HG02571 (cell line): ENCODE measurements around the gene TSPAN9.

Experiments used
- ATAC-seq: cut with Tn5 transposase; IDR thresholded peaks from one replicate; pipeline ENCODE4 v1.9.1; 2021; ENCODE audit warnings: mild to moderate bottlenecking, moderate library complexity; ENCODE audit not compliant: unreplicated experiment

TSPAN9 gene, protein sequence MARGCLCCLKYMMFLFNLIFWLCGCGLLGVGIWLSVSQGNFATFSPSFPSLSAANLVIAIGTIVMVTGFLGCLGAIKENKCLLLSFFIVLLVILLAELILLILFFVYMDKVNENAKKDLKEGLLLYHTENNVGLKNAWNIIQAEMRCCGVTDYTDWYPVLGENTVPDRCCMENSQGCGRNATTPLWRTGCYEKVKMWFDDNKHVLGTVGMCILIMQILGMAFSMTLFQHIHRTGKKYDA

DNA sequence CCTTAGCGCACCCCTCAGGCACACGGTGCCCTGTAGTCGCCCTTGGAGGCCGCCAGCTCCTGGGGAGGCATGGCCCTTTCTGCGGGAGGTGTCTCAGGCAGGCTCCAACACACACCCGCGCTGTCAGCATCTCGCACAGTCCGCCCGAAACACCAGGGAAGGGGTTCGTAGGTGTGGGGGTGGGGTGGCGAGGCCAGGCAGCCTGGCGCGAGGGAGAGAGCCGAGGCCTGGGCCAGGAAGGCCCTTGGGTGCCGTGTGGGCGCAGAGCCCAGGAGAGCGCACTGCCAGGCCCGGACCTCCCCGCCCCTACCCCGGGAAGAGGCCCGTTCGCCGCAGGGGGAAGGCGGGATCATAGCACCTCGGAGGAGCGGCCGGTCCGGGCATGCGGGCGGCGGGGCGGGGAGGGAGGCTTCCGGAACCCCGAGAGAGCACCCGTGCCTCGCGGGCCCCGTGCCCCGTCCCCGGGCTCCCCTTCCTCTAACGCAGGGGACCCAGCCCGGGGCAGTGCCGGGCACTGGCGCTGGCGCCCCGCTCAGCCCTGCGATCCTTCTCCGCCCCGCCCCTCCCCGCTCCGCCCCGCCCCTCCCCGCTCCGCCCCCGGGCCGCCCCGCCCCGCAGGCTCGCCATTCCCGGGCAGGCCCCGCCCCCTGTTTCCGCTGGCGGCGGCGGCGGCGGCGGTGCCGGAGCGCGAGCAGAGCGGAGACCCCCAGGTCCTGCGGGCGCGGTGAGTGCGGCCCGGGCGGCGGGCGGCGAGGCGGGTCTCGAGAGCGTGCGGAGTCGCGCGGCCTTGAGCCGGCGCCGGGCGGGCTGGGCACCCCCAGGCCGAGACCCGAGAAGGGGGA is at the start of gene TSPAN9:
TSS of gene TSPAN9 (plus strand) at position 650 of the 842 bp plus-strand sequence. CDS start 123,815 bp downstream, outside the sequence.
- peak; percentile 74 for ATAC-seq

DNA sequence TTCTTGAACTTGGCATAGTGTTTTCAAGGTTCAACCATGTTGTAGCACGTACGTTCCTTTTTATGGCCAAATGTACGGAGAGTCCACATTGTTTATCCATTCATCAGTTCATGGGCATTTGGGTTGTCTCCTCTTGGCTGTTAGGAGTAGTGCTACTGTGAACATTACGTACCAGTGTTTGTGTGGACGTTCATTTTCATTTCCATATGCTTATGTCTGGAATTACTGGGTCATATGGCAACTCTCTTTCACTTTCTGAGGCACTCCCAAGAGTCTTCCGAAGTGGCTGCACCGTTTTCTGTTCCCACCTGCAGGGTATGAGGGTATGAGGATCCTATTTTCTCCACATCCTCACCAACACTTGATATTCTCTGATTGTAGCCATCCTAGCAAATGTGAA is 49.1 kb upstream of the TSPAN9 start:
- no peak for ATAC-seq

GRCh38 chr12:3030821-3031429 is 46.3 kb upstream of the TSPAN9 start:
- no peak for ATAC-seq

DNA sequence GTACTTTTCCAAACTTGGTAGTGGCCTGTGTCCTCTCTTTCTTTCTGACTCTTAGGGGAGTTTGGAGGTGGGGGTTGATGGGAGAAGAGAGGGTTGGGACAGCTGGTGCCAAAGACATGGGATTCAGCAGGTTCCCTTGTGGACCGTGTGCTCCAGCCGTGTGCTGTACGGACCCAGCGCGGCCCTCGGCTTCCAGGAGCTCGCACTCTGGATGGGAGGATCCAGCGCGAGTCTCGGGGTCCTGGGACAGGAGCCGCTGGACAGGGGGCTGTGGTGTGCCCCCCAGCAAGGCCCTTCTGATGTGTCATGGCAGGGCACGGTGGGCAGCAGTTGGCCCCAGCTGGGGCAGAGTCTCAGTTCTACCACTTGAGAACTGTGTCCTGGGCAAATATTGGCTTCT is 45.0 kb upstream of the TSPAN9 start:
- ATAC-seq: no peak

DNA sequence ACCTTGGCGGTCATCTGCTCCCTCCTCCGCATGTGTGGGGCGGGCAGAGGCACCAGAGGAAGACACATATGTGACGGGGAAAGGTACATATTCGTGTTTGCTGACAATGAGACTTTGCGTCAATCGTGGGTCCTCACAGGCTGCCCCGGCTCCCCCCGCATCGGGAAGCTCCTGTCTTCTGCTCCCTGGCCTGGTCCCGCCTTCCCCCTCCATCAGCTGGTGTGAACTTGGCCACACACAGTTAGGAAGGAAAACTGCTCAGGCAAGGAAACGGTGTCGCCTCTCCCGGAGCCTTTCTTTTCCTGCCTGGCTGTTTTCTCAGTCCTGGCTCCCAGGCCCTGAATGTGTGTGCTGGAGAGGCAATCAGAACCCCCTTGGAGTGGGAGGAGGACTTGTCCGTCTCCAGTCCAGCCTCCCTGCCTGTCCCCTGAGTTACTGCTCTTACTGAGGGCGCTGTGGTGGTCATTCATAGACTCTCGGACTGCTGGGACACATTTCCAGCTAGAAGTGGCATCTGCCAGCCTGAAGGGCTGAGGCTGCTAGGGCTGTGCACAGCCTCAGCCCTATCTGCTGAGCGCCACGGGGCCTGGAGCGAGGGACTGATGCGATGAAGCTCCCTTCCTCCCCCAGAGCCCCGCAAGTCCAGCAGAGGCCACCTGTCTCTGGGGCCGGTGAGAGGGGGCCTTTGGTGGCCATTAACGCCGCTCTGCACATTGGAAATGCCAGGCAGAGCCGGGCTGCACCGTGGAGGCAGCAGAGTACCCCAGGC is 44.2 kb upstream of the TSPAN9 start:
- no peak for ATAC-seq

- no peak for ATAC-seq
Observed at GRCh38 chr12:3033539-3033867, 43.7 kb upstream of the TSPAN9 start.

- ATAC-seq: peak; percentile 50
Observed at GRCh38 chr12:3034067-3034750, 43.0 kb upstream of the TSPAN9 start.

DNA sequence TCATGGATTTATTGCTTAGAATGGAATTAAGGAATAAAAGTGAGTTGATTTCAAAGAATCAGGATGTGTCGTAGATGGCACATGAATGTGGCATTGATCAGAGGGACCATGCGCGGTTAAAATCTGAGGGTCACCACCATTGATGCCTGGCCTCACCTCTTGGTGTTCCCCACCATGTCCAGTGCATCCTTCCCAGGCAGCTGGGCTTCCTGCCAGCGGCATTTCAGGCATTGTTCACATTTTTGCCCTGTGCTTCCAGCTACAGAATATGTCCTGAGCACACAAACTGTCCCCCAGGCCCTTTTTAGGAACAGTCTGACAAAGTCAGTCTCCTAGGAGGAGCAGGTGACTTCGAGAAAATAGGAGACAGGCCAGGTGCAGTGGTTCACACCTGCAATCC is 42.0 kb upstream of the TSPAN9 start:
- ATAC-seq: no peak

GRCh38 chr12:3035815-3036702 is 41.1 kb upstream of the TSPAN9 start:
- no peak for ATAC-seq

DNA sequence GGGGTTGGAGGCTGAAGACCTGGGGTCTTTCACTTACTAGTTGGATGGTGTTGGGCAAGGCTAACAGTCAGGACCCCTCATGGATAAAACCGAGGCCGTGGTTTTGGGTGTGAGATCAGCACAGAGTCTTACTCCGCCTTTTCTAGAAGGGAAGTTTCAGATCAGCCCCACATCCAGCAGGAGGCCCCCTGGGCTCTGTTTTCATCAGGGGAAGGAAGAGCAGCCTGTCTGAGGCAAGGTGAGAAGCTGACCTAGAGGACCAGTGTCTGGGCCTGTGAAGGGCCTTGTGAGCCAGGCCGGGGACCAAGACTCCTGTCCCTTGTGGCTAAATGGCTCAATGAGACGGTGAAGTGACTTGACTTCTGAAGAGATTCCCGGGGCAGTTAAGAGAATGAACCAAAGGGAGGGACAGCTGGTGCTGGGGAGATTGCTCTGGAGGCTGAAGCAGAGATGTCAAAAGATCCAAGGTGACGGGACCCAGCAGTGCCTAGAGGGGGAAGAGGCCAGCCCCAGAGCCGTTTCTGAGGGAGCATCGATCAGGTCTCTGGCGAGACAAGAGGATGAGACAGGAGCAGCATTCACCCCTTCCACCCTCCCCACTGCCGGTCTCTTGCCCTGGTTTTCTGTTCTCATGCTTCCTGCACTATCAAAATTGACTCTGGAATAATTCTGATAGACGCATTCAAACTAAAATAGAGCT is 40.1 kb upstream of the TSPAN9 start:
- no peak for ATAC-seq

- no peak for ATAC-seq
Observed at GRCh38 chr12:3038166-3038565, 39.0 kb upstream of the TSPAN9 start.

GRCh38 chr12:3038926-3039510 is 38.2 kb upstream of the TSPAN9 start:
- no peak for ATAC-seq

- ATAC-seq: no peak
Observed at GRCh38 chr12:3040026-3040656, 37.0 kb upstream of the TSPAN9 start.

DNA sequence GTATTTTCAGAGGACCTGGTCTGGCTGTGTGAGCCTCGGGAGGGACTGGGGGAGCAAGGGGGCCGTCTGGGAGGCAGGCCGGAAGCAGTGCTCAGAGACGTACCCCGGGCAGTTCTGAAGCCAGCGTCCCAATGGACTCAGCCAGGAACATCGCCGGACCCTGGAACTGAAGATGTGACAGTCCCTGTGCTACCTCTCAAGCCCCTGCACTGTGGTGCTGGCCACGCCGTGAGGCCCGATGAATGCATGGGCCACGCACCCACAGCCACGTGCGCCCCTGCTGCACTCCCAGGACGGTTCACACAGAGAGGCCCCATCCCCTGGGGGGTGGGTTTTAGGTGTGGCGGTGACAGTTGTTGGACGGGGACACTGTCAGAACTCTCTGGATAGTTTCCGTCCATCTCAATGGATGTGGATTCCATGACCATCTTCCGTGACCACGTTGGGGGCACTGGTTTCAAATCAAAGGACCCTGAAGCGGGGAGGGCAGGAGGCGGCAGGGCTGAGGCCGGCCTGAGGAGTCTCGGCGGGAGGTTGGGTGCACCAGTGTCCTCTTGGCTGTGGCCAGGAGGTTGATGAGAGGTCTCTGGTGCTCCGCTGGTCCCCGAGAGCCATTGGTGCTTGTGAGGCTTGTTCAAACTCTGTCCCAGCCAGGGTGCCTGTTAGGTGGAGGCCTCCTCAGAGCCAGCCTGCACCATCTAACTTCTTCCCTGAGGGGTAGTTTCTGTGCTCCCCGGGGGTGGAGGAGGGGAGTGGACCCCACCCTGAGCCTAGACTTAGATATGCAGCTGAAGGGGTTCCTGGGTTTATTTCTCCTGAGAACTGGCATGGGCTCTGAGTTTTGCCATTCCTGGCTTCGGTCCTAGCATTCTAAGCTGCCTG is 36.3 kb upstream of the TSPAN9 start:
- ATAC-seq: no peak

DNA sequence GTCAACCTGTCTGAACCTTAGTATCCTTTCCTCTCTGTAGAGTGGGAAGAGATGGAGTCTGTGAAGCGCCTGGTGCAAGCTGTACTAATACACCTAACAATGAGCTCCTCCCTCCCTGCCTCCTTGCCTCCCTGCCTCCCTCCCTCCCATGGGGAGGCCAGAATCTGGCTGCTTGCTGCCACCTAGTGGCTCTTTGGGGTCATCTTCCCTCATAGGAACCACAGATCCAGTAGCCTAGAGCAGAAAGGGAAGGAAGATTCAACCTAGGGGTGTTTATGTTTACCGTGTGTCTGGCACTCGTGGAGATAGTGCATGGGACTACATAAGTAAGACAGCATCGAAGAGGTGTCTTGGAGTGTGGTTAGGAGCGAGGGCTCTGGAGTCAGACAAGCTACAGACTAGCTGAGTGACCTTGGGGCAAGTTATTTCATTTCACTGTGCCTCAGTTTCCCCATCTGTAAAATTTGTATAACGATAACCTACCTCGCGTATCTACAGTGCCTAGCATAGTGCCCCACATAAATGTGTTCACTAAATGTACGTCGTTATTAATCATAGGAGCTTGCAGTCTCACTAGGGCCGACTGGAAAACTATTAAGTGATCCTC is 35.5 kb upstream of the TSPAN9 start:
- ATAC-seq: peak; percentile 63

GRCh38 chr12:3042394-3042793 is 34.8 kb upstream of the TSPAN9 start:
- ATAC-seq: no peak

- ATAC-seq: no peak
Observed at GRCh38 chr12:3042826-3043225, 34.4 kb upstream of the TSPAN9 start.
